K562 (cell line): ENCODE results near the gene C10orf95. TPM values are rescaled to one million over a fixed set of nuclear protein-coding genes. Genes with fewer than 3 reads are reported as not detected.
"Not testable (repeated sequence)": the region's sequence is repeated elsewhere in the genome, so short reads cannot be mapped to it uniquely, and the experiment has no call there.

Source experiments
- ATAC-seq: fragments of 200-7000 bp; cut with Tn5 transposase; 3 replicates; pipeline ENCODE4 v1.9.1; 2020; ENCODE audit warnings: moderate library complexity
- BruUV-seq: library from RNA; stranded (reverse); fragments of 400-500 nt; replicated peaks from 2 replicates; lab custom pipeline; 2021; lab: Mats Ljungman, UMichigan
- CTCF ChIA-PET: fragments of 300-600 bp; formaldehyde crosslinking; extraction: SDS; loops from one replicate; lab custom pipeline; 2021; ENCODE audit warnings: low intra/inter-chr PET ratio; lab: Yijun Ruan, JAX
- POLR2A ChIA-PET: fragments of 300-600, 350-650 bp; sonication (Branson Sonifier 250); formaldehyde crosslinking; extraction: SDS; loops from one replicate; lab custom pipeline; 2021; ENCODE audit warnings: antibody characterized with exemption, inconsistent platforms; lab: Yijun Ruan, JAX
- DNase-seq, 4 experiments: peaks; one replicate each; pipeline versions ENCODE4 v3.0.0 to v3.0.0-alpha.2; 2011 to 2018; ENCODE audit warnings: low spot score in 3 of 4, mixed read lengths in 3 of 4; ENCODE audit errors: extremely low read depth in 1 of 4
- FAIRE-seq: peaks from 2 replicates; lab custom pipeline; 2011; peaks lifted over from hg19 to GRCh38; lab: Jason Lieb, UNC
- H2AFZ ChIP-seq: 2 replicates; pipeline ENCODE4 v1.6.0; 2011; ENCODE audit warnings: low read depth, low read length, control low read depth, inconsistent platforms
- H3K27ac ChIP-seq: fragments of 200-600 bp; 3 replicates; pipeline ENCODE4 v1.8.0; 2011; ENCODE audit warnings: low read depth, mild to moderate bottlenecking, control low read depth, inconsistent platforms, low read length, moderate library complexity, mixed read lengths; ENCODE audit errors: extremely low read depth
- H3K27me3 ChIP-seq, 2 experiments: fragments of 300-600 bp in 1 of 2; 2 replicates in 1 of 2; 3 replicates in 1 of 2; pipeline versions ENCODE4 v1.6.0 to v1.8.0; 2011; ENCODE audit warnings: inconsistent platforms in 2 of 2, low read length in 2 of 2, mild to moderate bottlenecking in 1 of 2, mixed read lengths in 1 of 2, moderate library complexity in 1 of 2; ENCODE audit not compliant: control insufficient read depth in 2 of 2, insufficient read depth in 2 of 2
- H3K36me3 ChIP-seq: fragments of 300-600 bp; 3 replicates; pipeline ENCODE4 v1.8.0; 2011; ENCODE audit warnings: mild to moderate bottlenecking, low read length, inconsistent platforms; ENCODE audit not compliant: control insufficient read depth, insufficient read depth
- H3K4me1 ChIP-seq, 2 experiments: fragments of 200-600 bp in 1 of 2; replicated peaks in 1 of 2; 2 replicates in 1 of 2; 3 replicates in 1 of 2; pipeline versions ENCODE4 v1.5.1 to v1.8.0; 2011; ENCODE audit warnings: inconsistent platforms in 2 of 2, low read length in 2 of 2, mild to moderate bottlenecking in 1 of 2, mixed read lengths in 1 of 2, moderate library complexity in 1 of 2; ENCODE audit not compliant: control insufficient read depth in 2 of 2, insufficient read depth in 2 of 2
- H3K4me2 ChIP-seq: 2 replicates; pipeline ENCODE4 v1.6.1; 2011; ENCODE audit warnings: low read length, control low read depth, inconsistent platforms, mixed read lengths; ENCODE audit not compliant: insufficient read depth
- H3K4me3 ChIP-seq: fragments of 200-600 bp; sonication (generic), shearing (Covaris generic); 2 replicates; pipeline ENCODE4 v1.5.1; 2016; ENCODE audit warnings: control low read depth, inconsistent platforms
- H3K79me2 ChIP-seq: fragments of 200-600 bp; 3 replicates; pipeline ENCODE4 v1.8.0; 2011; ENCODE audit warnings: low read length, inconsistent platforms; ENCODE audit not compliant: control insufficient read depth, insufficient read depth
- H3K9ac ChIP-seq, 2 experiments: 2 replicates each; pipeline versions ENCODE4 v1.6.0 to v1.6.1; 2011; ENCODE audit warnings: low read depth in 2 of 2, low read length in 2 of 2, control low read depth in 1 of 2, inconsistent platforms in 1 of 2, mild to moderate bottlenecking in 1 of 2, mixed read lengths in 1 of 2; ENCODE audit not compliant: insufficient read depth in 1 of 2
- H3K9me1 ChIP-seq: one replicate; pipeline ENCODE4 v1.6.0; 2011; ENCODE audit warnings: inconsistent platforms, mild to moderate bottlenecking, low read length, moderate library complexity; ENCODE audit not compliant: control insufficient read depth, insufficient read depth
- H3K9me3 ChIP-seq: replicated peaks from 2 replicates; pipeline ENCODE4 v1.5.1; 2011; ENCODE audit warnings: low read depth, low read length, inconsistent platforms; ENCODE audit not compliant: control insufficient read depth, insufficient read depth
- H4K20me1 ChIP-seq: replicated peaks from 2 replicates; pipeline ENCODE4 v1.6.1; 2011; ENCODE audit warnings: low read length, inconsistent platforms, mixed read lengths; ENCODE audit not compliant: control insufficient read depth, insufficient read depth
- BCL6 ChIP-seq: fragments of 250-450 bp; sonication (Bioruptor Pico); IDR thresholded peaks from 2 replicates; pipeline ENCODE4 v1.4.0; 2020
- ERF ChIP-seq: fragments of 450-650 bp; formaldehyde crosslinking; IDR thresholded peaks from 2 replicates; pipeline ENCODE4 v1.4.0; 2020; ENCODE audit warnings: mild to moderate bottlenecking, mixed read lengths
- HDAC8 ChIP-seq: fragments of 450-650 bp; IDR thresholded peaks from 2 replicates; pipeline ENCODE4 v1.6.1; 2016; ENCODE audit warnings: mild to moderate bottlenecking, missing genetic modification characterization, moderate library complexity, missing compliant biosample characterization
- NFIX ChIP-seq: fragments of 250-450 bp; sonication (Bioruptor Pico); IDR thresholded peaks from 2 replicates; pipeline ENCODE4 v1.4.0; 2020; ENCODE audit warnings: low read depth, mild to moderate bottlenecking, moderate library complexity
- PHB ChIP-seq: fragments of 250-450 bp; sonication (Bioruptor Pico); IDR thresholded peaks from 2 replicates; pipeline ENCODE4 v1.5.0; 2021
- PTTG1 ChIP-seq: fragments of 450-650 bp; IDR thresholded peaks from 2 replicates; pipeline ENCODE4 v1.6.1; 2016; ENCODE audit warnings: low read depth, mild to moderate bottlenecking, missing genetic modification characterization, missing compliant biosample characterization
- SMAD4 ChIP-seq: fragments of 250-450 bp; sonication (Bioruptor Pico); conservative IDR thresholded peaks from 2 replicates; pipeline ENCODE4 v1.8.0; 2021; ENCODE audit warnings: inconsistent platforms, mild to moderate bottlenecking, moderate library complexity
- TEAD2 ChIP-seq: fragments of 450-650 bp; IDR thresholded peaks from 2 replicates; pipeline ENCODE4 v1.6.1; 2016; ENCODE audit warnings: missing genetic modification characterization, control low read depth, missing compliant biosample characterization
- ZBTB17 ChIP-seq: fragments of 450-650 bp; formaldehyde crosslinking; IDR thresholded peaks from 2 replicates; pipeline ENCODE4 v1.4.0; 2020; ENCODE audit warnings: mild to moderate bottlenecking
- ZNF239 ChIP-seq: fragments of 250-450 bp; sonication (Bioruptor Pico); IDR thresholded peaks from 2 replicates; pipeline ENCODE4 v1.4.0; 2020; ENCODE audit warnings: mild to moderate bottlenecking
- ZNF668 ChIP-seq: fragments of 250-450 bp; sonication (Bioruptor Pico); IDR thresholded peaks from 2 replicates; pipeline ENCODE4 v1.8.0; 2022; ENCODE audit warnings: mild to moderate bottlenecking, inconsistent platforms
- ZNF766 ChIP-seq: fragments of 200-800 bp; sonication (Bioruptor generic); conservative IDR thresholded peaks from 2 replicates; pipeline ENCODE4 v1.6.1; 2016; ENCODE audit warnings: missing genetic modification characterization, missing compliant biosample characterization
- WGBS: fragments of 100-300 bp; shearing (Covaris generic); methylation state at CpG from one replicate; pipeline ENCODE4 v1.1.6; 2016; ENCODE audit warnings: low coverage, mixed read lengths; ENCODE audit not compliant: insufficient coverage; ENCODE audit errors: missing lambda C conversion rate; 5-methylcytosine and 5-hydroxymethylcytosine counted together
- in situ Hi-C: fragments of 300-500 bp; cut with MboI; formaldehyde crosslinking; loops from 4 replicates; pipeline ENCODE4 v1.15.0; 2018; ENCODE audit warnings: inconsistent platforms, mixed read lengths
- intact Hi-C: fragments of 100-400 bp; cut with micrococcal nuclease; formaldehyde crosslinking; loops from 2 replicates; pipeline ENCODE4 v1.14.2; 2022
- polyA plus RNA-seq, 8 experiments: library from polyadenylated mRNA; depleted of rRNA in 4 of 8; stranded (reverse) in 5 of 8; unstranded in 3 of 8; fragments of >200 nt; fragmentation: Nextera tagmentation in 2 of 8; fragmentation: Illumina TruSeq in 1 of 8; extraction: Ambion mirVana in 2 of 8; extraction: Trizol in 1 of 8; gene quantifications; 2 replicates each; pipeline versions ENCODE4 v1.2.1 to v1.2.3, GENCODE V29; 2011 to 2014; ENCODE audit warnings: inconsistent platforms in 1 of 8, missing spikeins in 1 of 8
- total RNA-seq, 7 experiments: library from RNA; depleted of rRNA in 6 of 7; stranded (reverse); fragments of >200 nt in 6 of 7; fragmentation: Illumina TruSeq in 2 of 7; extraction: Trizol in 2 of 7; gene quantifications; 2 replicates each; pipeline versions ENCODE4 v1.2.1 to v1.2.3, GENCODE V29; 2011 to 2021; ENCODE audit warnings: low replicate concordance in 1 of 7
- TF ChIP-seq, protein P1 (sequence below): fragments of 450-650 bp; conservative IDR thresholded peaks from 2 replicates; pipeline ENCODE4 v1.6.1; 2016; ENCODE audit warnings: missing genetic modification characterization, low read depth, mild to moderate bottlenecking, missing compliant biosample characterization, moderate library complexity
- TF ChIP-seq, protein P2 (sequence below): fragments of 450-650 bp; formaldehyde crosslinking; IDR thresholded peaks from 2 replicates; pipeline ENCODE4 v1.4.0; 2020; ENCODE audit warnings: mild to moderate bottlenecking, moderate library complexity
- TF ChIP-seq, protein P3 (sequence below): fragments of 450-650 bp; formaldehyde crosslinking; IDR thresholded peaks from 2 replicates; pipeline ENCODE4 v1.4.0; 2022; ENCODE audit warnings: missing genetic modification characterization
- TF ChIP-seq, protein P4 (sequence below): fragments of 250-450 bp; sonication (Bioruptor Pico); IDR thresholded peaks from 2 replicates; pipeline ENCODE4 v1.5.0; 2020; ENCODE audit warnings: mild to moderate bottlenecking, borderline replicate concordance

Gene C10orf95
- total and polyA plus RNA-seq, 9 of the 15 experiments (the other 6 are each of a cell fraction or from before 2014, with no cell fraction given) = 0.03 to 0.41 (median 0.17) TPM; not detected in 1

DNA sequence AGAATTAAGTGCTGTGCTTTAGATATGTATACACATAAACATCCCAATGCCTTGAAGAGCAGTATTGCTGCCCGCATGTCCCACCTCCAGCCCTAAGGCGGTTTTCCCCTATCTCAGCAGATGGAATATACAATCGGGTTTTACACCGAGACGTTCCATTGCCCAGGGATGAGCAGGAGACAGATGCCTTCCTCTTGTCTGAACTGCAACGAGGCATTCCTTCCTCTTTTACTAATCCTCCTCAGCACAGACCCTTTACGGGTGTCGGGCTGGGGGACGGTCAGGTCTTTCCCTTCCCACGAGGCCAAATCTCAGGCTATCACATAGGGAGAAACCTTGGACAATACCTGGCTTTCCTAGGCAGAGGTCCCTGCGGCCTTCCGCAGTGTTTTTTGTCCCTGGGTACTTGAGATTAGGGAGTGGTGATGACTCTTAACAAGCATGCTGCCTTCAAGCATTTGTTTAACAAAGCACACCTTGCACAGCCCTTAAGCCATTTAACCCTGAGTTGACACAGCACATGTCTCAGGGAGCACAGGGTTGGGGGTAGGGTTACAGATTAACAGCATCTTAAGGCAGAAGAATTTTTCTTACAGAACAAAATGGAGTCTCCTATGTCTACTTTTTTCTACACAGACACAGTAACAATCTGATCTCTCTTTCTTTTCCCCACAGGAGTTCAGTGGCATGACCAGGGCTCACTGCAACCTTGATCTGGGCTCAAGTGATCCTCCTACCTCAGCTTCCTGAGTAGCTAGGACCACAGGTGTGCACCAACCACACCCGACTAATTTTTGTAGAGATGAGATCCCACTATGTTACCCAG is 3.5 kb upstream of the C10orf95 start:
- BruUV-seq, intact Hi-C loops, H3K9me3 ChIP-seq, POLR2A ChIA-PET, FAIRE-seq, H3K27me3 ChIP-seq, CTCF ChIA-PET, ATAC-seq, in situ Hi-C loops, H3K4me2 ChIP-seq, H4K20me1 ChIP-seq, H2AFZ ChIP-seq, H3K9me1 ChIP-seq, DNase-seq, H3K4me3 ChIP-seq: not testable (repeated sequence)
- H3K4me1 ChIP-seq = peaks cover 34 to 38% of the 10 kb centered on the region in 2 experiments
- peaks cover 44% of the 10 kb centered on the region; the same call in 2 of the 3 replicates for H3K36me3 ChIP-seq
- peaks cover 41% of the 10 kb centered on the region for H3K79me2 ChIP-seq
- WGBS = 66% methylated on average over 10 of the region's 13 CpGs
- H3K27ac ChIP-seq = peak overlapping the region; percentile 92; the same call in 2 of the 3 replicates
- H3K9ac ChIP-seq = peak overlapping the region in 1 of 2 experiments; percentile 68; a peak in 1 of 4 replicates
- peak; percentile 97 for TF ChIP-seq HDAC8 (tag)
- TF ChIP-seq BCL6 (CRISPR knock-in tag) = peak; percentile 88
- peak; percentile 78; the same call in 1 of the 2 replicates for TF ChIP-seq ZNF766 (CRISPR knock-in tag)
- TF ChIP-seq, protein P1, sequence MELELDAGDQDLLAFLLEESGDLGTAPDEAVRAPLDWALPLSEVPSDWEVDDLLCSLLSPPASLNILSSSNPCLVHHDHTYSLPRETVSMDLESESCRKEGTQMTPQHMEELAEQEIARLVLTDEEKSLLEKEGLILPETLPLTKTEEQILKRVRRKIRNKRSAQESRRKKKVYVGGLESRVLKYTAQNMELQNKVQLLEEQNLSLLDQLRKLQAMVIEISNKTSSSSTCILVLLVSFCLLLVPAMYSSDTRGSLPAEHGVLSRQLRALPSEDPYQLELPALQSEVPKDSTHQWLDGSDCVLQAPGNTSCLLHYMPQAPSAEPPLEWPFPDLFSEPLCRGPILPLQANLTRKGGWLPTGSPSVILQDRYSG = peak; percentile 90; the same call in 1 of the 2 replicates
- TF ChIP-seq TEAD2 (tag) = 0 out of 2 replicates have a peak, but pooled peaks have one; percentile 48
- peak; percentile 88 for TF ChIP-seq ZBTB17 (CRISPR knock-in tag)
- peak; percentile 95 for TF ChIP-seq ERF
- TF ChIP-seq, protein P2, sequence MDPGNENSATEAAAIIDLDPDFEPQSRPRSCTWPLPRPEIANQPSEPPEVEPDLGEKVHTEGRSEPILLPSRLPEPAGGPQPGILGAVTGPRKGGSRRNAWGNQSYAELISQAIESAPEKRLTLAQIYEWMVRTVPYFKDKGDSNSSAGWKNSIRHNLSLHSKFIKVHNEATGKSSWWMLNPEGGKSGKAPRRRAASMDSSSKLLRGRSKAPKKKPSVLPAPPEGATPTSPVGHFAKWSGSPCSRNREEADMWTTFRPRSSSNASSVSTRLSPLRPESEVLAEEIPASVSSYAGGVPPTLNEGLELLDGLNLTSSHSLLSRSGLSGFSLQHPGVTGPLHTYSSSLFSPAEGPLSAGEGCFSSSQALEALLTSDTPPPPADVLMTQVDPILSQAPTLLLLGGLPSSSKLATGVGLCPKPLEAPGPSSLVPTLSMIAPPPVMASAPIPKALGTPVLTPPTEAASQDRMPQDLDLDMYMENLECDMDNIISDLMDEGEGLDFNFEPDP (CRISPR knock-in tag) = peak; percentile 94
- TF ChIP-seq, protein P3, sequence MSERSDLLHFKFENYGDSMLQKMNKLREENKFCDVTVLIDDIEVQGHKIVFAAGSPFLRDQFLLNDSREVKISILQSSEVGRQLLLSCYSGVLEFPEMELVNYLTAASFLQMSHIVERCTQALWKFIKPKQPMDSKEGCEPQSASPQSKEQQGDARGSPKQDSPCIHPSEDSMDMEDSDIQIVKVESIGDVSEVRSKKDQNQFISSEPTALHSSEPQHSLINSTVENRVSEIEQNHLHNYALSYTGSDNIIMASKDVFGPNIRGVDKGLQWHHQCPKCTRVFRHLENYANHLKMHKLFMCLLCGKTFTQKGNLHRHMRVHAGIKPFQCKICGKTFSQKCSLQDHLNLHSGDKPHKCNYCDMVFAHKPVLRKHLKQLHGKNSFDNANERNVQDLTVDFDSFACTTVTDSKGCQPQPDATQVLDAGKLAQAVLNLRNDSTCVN = peak; percentile 63; the same call in 1 of the 2 replicates
- TF ChIP-seq SMAD4 (CRISPR knock-in tag) = peak; percentile 98
- peak; percentile 97 for TF ChIP-seq ZNF668 (CRISPR knock-in tag)
- 0 out of 2 replicates have a peak, but pooled peaks have one; percentile 39 for TF ChIP-seq PHB (CRISPR knock-in tag)
- TF ChIP-seq, protein P4, sequence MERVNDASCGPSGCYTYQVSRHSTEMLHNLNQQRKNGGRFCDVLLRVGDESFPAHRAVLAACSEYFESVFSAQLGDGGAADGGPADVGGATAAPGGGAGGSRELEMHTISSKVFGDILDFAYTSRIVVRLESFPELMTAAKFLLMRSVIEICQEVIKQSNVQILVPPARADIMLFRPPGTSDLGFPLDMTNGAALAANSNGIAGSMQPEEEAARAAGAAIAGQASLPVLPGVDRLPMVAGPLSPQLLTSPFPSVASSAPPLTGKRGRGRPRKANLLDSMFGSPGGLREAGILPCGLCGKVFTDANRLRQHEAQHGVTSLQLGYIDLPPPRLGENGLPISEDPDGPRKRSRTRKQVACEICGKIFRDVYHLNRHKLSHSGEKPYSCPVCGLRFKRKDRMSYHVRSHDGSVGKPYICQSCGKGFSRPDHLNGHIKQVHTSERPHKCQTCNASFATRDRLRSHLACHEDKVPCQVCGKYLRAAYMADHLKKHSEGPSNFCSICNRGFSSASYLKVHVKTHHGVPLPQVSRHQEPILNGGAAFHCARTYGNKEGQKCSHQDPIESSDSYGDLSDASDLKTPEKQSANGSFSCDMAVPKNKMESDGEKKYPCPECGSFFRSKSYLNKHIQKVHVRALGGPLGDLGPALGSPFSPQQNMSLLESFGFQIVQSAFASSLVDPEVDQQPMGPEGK (CRISPR knock-in tag) = peak; percentile 68; the same call in 1 of the 2 replicates
- peak; percentile 93 for TF ChIP-seq PTTG1 (tag)
- TF ChIP-seq ZNF239 = peak; percentile 84
- 0 out of 2 replicates have a peak, but pooled peaks have one; percentile 17 for TF ChIP-seq NFIX (CRISPR knock-in tag)
